ENCODE results near the gene TARBP1.
"Not testable (repeated sequence)": the region's sequence is repeated elsewhere in the genome, so short reads cannot be mapped to it uniquely, and the experiment has no call there.

The TARBP1 gene

DNA sequence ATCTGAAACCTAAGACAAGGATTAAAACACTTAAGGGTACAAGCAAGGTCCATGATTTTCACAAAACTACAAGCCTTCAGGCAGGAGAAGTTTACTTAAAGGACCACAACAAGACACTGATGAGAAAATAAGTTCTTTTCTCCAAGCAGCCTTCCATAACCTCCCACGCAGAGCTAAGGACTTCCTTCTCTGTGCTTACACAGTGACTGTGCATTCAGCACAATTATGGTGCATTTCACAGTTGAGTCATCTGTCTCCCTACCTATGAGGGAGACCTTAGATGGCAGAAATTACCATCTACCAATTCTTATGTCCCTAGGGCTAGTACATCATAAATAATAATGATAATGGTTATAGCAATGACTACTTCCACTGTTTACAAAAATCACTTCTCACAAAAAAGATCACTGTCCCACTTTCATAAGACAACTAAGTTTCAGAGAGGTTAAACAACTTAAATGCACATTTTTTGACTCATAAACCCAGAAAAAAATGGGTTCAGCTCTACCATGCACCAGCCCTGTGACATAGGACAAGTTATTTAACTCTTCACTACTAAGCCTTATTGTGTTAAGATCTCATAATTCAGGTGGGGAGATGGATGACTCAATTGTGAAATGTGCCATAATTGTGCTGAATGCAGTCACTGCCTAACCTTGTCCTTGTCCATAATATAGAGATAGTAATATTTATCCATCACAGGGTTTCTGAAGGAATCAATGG is 45.3 kb downstream of the TARBP1 start:
- DNase-seq: no peak

- no peak for DNase-seq
Measured at GRCh38 chr1:234431255-234431654, 47.7 kb downstream of the TARBP1 start.

GRCh38 chr1:234430691-234431090 is 48.3 kb downstream of the TARBP1 start:
- no peak for DNase-seq

GRCh38 chr1:234429434-234429806 is 49.6 kb downstream of the TARBP1 start:
- DNase-seq: no peak

DNA sequence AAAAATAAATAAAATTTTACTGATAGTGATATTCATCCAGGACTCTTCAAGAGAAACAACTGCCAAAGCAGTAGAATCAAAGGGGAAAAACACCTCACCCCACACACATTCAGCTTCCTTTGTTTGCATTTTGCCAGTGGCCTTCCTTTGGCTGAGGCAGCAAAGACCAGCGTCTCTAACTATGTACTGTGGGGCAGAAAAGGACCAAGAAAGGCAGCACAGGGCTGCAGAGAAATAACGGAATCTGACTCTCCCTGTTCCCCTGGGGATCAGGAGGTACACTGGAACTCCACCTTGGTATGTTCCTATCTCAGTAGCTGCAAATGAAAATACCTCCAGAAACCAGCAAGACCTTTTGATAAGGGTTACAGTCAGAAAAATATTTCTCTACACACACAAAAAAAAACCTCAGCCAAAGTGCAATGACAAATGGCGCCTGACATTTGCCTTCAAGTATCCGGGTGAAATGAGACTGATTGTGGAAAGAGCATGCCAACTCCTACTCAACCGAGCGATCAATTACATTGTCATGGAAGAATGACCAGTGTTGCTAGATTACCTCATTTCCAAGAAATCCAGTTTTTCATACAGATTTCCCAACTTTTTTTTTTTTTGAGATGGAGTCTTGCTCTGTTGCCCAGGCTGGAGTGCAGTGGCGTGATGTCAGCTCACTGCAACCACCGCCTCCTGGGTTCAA is 50.9 kb downstream of the TARBP1 start:
- DNase-seq: no peak

GRCh38 chr1:234413990-234414389 is 65.0 kb downstream of the TARBP1 start:
- no peak for DNase-seq

GRCh38 chr1:234413485-234413884 is 65.5 kb downstream of the TARBP1 start:
- DNase-seq: no peak

DNA sequence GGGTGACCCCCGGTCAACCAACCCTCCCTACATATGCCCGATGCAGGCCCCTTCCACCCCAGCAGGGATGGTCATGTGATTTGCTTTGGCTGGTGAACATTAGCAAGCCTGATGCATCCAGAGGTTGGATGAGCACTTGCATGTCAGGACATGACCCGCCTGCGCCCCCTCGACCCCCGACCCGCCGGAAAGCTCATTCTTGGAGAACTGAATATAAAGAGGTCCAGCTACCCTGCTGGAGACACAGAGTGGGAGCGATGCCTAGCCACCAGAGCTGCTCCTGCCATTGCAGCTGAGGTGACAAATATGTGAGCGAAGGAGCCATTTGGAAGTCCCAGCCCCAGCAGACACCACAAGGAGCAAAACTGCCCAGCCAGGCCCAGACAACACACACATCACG is 66.1 kb downstream of the TARBP1 start:
- no peak for DNase-seq

- DNase-seq: no peak
Measured at GRCh38 chr1:234409328-234409727, 69.7 kb downstream of the TARBP1 start.

DNA sequence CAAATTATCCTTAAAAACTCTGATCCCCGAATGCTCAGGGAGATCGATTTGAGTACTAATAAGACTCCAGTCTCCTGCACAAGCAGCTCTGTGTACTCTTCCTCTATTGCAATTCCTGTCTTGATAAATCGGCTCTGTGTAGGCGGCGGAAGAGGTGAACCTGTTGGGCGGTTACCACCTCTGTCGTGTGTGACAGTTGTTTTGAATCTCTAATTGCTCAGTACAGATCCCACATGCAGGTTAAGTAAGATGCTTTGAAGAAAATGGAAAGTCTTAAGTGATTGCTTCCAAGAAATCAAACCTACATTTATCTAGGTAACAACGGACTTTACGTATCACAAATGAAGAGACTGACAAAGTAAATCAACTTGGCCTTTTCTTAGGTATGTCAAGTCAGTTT is 70.2 kb downstream of the TARBP1 start:
- DNase-seq: no peak

DNA sequence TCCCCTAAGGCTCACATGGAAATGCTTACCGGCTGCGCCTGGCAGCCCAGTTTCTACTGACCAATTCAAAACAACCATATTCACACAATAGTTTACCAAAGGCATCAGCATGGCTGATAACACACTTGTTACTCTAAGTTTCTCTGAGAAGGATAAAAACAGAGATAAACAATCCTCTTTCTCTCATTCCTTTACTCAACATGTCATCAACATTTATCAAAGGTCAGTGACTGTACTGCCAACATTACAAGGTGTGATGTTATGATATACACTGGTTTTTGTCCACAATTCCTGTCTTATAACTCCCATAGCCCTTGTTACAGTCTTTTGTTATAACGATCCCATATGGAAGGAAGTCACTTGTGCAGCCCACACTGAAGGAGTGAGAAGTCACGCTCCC is 72.1 kb downstream of the TARBP1 start:
- no peak for DNase-seq

DNA sequence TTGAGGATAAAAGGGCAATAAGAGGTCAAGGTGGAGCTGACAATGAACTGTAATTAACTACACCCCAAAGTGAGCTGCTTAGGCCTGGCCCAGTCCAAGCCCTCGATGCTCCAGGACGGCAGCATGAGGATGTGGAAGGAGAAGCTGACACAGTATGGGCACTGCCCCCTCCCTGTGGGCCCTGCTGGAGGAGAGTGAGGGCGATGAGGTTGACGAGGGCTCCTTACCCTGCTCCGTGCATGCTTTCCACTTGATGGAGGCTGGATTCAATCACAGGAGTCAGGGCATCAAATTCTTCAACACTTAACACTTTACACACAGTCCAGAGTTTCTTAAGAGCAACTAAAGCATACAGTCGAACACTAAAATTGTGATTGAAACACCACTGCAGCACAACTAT is 73.3 kb downstream of the TARBP1 start:
- DNase-seq: no peak

GRCh38 chr1:234402939-234403338 is 76.0 kb downstream of the TARBP1 start:
- DNase-seq: no peak

- no peak for DNase-seq
Measured at GRCh38 chr1:234401658-234402057, 77.3 kb downstream of the TARBP1 start.

- DNase-seq: no peak
Measured at GRCh38 chr1:234400773-234401172, 78.2 kb downstream of the TARBP1 start.

DNA sequence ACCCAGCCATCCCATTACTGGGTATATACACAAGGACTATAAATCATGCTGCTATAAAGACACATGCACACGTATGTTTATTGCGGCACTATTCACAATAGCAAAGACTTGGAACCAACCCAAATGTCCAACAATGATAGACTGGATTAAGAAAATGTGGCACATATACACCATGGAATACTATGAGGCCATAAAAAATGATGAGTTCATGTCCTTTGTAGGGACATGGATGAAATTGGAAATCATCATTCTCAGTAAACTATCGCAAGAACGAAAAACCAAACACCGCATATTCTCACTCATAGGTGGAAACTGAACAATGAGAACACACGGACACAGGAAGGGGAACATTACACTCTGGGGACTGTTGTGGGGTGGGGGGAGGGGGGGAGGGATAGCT is 79.5 kb downstream of the TARBP1 start:
- not testable (repeated sequence) for DNase-seq

- no peak for DNase-seq
Measured at GRCh38 chr1:234398849-234399381, 80.1 kb downstream of the TARBP1 start.

- no peak for DNase-seq
Measured at GRCh38 chr1:234397732-234398131, 81.2 kb downstream of the TARBP1 start.

- DNase-seq: no peak
Measured at GRCh38 chr1:234396871-234397270, 82.1 kb downstream of the TARBP1 start.

DNA sequence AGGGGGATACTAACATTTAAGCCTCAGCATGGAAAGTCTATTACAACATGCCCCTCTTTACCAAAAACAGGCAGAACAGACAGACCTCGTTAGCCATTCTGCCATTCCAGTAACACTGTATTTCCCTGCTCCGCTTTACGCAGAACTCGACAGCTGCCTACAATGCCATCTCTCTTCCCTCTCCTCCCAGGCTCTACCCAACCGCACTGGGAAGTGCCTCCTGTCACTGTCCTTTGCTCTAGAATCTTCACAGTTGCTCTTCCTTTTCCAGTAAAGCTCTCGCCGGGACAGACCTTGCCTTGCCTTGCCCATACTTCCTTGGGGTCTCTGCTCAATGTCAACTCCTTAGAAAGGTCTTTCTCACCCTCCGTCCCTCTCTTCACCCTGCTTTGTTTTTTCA is 82.9 kb downstream of the TARBP1 start:
- DNase-seq: no peak

- no peak for DNase-seq
Measured at GRCh38 chr1:234395297-234395696, 83.7 kb downstream of the TARBP1 start.

DNA sequence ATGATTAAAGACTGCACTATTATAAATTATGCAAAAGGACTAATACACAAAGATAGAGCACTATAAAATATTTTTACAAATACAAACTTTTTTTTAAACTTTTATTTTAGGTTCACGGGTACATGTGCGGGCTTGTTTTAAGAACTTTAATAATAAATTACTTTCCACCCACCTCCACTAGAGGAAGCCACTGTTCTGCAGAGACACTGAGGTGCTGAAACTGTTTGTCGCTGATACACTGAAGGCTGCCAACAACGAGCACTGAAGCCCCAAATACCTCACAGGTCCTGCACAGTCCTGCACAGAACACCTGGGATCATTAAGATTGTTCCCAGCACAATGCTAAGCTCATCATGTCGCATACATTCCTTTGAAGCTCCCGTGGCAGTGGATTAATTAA is 85.8 kb downstream of the TARBP1 start:
- no peak for DNase-seq

DNA sequence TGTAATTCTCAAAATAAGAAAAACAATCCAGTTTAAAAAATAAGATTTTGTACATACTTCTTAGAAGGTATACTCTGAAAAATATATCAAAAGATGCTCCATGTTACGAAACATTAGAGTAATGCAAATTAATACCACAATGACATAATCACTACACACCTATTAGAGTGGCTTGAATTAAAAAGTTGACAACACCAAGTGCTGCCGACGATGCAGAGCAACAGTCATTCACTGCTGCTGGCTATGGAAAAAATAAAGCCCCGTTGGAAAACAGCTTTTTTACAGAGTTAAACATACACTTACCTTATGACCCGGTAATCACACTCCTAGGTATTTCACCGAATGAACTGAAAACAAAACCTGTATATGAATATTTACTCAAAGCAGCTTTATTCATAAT is 90.9 kb downstream of the TARBP1 start:
- DNase-seq: no peak

DNA sequence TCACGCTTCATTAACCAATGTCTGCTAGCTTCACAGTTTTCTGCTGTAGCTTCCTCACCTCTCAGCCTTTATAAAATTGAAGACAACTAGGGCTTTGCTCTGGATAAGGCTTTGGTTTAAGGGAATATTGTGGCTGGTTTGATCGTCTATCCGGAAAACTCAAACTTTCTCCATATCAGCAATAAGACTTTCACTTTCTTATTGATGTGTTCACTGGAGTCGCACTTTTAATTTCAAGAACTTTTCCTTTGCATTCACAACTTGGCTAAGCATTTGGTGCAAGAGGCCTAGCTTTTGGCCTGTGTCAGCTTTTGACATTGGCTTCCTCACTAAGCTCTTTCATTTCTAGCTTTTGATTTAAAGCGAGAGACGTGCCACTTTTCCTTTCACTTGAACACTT is 92.9 kb downstream of the TARBP1 start:
- no peak for DNase-seq
